Fibroblast of the aortic adventitia (primary cell): ENCODE results near the gene CLDN24. TPM values are rescaled to one million over a fixed set of nuclear protein-coding genes. Genes with fewer than 3 reads are reported as not detected.

Experiments used
- DNase-seq: peaks from one replicate; pipeline ENCODE4 v3.0.0-alpha.2; 2010; ENCODE audit warnings: low read depth
- H3K4me3 ChIP-seq: 2 replicates; pipeline ENCODE4 v1.5.1; 2011; ENCODE audit warnings: low read depth, mild to moderate bottlenecking, control low read depth, low read length, moderate library complexity
- total RNA-seq: library from RNA; depleted of rRNA; stranded (reverse); fragments of >200 nt; gene quantifications from 2 replicates; pipeline ENCODE4 v1.2.3, GENCODE V29; 2012; ENCODE audit warnings: low replicate concordance
- TF ChIP-seq, protein P1 (sequence below): IDR thresholded peaks from 2 replicates; pipeline ENCODE4 v1.5.1; 2011; ENCODE audit warnings: mild to moderate bottlenecking, low read length, control low read depth, inconsistent platforms; ENCODE audit not compliant: insufficient read depth

The CLDN24 gene
- total RNA-seq, 1 donor, result not detected

DNA sequence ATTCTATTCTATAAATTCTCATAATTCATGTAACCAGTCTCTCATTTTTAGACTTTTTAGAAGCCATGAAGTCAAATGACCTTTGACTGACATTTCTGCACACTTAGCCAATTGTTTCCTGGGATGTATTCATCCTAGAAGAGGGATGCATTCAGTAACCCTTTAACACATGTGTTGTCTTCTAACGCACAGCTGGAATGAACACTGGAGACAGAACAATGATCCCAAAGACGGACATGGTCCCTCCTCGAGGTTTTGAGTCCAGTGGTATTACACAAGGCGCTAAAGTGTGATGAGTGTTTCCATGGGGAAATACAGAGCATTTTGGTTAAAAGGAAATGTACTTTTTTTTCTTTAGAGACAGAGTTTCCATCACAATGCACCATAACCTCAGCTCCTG, 39.8 kb upstream of the CLDN24 start:
- no peak overlapping the region for H3K4me3 ChIP-seq
- DNase-seq, result no peak
- TF ChIP-seq, protein P1, sequence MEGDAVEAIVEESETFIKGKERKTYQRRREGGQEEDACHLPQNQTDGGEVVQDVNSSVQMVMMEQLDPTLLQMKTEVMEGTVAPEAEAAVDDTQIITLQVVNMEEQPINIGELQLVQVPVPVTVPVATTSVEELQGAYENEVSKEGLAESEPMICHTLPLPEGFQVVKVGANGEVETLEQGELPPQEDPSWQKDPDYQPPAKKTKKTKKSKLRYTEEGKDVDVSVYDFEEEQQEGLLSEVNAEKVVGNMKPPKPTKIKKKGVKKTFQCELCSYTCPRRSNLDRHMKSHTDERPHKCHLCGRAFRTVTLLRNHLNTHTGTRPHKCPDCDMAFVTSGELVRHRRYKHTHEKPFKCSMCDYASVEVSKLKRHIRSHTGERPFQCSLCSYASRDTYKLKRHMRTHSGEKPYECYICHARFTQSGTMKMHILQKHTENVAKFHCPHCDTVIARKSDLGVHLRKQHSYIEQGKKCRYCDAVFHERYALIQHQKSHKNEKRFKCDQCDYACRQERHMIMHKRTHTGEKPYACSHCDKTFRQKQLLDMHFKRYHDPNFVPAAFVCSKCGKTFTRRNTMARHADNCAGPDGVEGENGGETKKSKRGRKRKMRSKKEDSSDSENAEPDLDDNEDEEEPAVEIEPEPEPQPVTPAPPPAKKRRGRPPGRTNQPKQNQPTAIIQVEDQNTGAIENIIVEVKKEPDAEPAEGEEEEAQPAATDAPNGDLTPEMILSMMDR, result no peak

DNA sequence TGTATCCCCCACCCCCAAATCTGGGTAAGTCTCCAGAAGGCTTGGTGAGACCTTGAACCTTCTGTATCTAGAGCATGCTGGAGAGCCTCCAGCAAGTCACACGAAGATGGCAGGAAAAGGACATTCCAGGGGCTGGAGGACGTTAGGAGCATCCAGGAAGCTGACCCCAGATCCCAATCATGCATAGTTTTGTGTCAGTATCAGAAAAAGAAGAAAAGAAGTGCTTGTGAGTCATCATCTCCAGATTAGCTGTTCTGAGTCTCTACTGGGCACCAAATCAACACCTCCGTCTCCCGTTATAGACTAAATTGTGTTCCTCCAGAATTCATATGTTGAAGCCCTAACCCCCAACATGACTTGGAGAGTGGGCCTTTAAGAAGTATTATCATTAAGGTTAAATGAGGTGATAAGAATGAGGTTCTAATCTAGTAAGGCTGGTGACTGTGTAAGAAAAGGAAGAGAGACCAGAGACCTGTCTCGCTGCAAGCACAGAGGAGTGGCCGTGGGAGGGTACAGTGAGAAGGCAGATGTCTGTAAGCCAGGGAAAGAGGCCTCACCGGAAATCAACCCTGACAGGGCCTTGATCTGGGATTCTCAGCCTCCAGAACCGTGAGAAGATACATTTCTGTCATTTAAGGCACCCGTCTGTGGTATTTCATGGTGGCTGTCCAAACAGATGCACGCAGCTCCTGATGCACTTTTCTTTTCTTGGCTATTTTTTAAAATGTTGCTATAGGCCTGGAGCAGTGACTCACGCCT, 38.1 kb upstream of the CLDN24 start:
- TF ChIP-seq, protein P1, result no peak
- H3K4me3 ChIP-seq, result no peak overlapping the region
- DNase-seq, result peak; percentile 74

DNA sequence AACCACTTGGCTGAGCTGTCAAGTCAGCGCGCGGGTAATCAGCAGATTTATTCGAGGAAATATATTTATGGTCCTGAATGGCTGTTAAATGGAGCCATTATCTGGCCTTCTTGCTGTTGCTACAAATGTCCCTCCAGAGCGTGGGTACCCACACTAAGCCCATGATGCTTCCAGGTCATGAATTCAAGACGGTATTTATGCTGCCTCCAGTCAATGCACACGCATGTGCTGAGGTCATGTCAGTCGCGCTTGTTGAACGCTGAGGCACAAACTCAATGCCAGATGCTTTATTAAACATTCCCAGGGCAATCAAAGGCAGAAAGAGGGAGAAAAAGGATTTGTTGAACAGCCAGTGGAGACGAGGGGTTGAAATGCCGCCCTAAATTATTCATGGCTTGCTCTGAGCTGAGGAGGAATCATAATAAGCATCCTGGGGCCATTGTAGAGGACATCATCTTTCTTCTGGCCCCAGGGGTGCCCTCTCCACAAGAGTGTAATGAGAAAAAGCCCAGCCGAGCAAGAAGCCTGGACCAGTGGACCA, 36.1 kb upstream of the CLDN24 start:
- TF ChIP-seq, protein P1, result no peak
- DNase-seq, result no peak
- no peak overlapping the region for H3K4me3 ChIP-seq

DNA sequence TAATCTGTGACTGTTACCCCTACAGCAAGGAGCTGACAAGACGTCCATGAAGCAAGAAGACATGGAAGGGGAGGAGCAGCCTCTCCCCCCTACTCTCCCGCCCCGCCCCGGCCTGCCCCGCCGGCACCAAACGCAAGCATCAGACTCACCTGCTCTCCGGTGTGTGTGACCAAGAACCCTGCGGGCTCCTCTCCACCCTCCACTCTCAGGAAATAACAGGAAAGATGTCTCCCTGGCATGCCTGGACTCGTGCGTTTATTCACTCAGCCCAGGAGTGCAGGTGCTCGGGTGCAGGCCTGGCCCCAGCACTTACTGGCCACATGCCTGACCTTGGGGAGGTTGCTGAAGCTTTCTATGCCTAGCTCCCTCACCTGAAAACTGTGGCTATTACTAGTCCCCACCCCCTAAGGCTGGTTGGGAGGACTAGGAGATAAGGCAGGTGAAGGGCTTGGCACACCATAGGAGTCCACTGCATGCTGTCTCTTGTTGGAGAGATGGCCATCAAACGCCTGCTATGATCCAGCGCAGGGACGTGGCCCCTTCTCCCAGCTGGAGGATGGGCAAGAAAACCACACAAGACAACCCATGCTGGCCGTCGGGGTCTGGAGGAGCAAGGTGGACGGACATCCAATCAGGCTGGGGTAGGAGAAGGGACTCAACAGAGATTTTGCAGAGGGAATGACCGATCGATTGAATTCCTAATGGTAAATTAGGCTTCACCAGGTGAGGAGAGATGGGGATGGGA, 34.9 kb upstream of the CLDN24 start:
- no peak overlapping the region for H3K4me3 ChIP-seq
- DNase-seq, result no peak
- TF ChIP-seq, protein P1, result no peak

DNA sequence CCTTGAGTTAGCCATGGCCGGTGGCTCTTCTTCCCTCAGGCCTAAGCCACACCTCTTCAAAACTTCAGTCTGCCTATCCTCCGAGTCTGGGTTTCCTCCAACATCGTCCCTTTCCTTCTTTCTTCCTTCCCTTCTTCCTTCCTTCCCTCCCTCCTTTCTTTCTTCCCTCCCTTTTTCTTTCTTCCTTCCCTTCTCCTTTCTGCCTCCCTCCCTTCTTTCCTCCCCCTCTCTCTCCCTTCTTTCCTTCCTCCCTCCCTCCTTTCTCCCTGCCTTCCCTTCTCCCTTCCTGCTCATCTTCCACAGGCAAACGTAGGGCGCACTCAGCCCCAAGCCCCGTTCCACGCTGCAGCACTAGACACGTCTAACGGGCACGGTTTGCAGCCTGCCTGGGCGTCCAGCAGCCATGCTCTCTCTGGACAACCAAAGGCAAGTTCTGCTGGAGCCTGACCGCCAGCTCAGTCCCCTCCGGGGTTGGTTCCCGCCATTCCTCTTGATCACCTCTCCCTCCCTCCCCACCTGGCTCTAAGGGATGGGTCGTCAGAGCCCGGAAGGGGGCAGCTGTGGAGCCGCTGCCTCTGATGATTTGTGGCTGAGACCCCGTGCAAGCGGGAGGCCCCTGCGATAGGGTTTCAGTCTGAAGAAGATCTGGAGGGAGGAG, 34.1 kb upstream of the CLDN24 start:
- H3K4me3 ChIP-seq, result no peak overlapping the region
- TF ChIP-seq, protein P1, result no peak
- no peak for DNase-seq

DNA sequence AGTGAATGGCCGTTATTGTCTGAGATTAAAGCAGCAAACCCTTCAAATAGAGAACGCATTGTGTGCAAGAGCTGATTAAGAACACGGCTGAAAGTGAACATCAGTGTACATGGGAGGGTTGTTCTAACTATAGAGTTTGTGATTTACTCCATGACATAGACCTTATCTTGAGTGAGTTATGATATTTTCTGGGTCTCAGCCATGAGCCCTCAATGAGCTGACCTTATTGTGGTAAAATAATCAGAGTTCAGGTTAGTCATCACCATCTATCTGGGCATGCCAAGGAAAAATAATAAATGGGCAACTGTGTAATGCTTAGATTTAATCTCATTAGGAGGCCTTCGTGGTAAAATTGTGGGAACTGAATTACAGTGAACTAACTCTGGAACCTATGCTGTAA, 33.2 kb upstream of the CLDN24 start:
- peak; percentile 94 for DNase-seq
- no peak overlapping the region for H3K4me3 ChIP-seq
- TF ChIP-seq, protein P1, result no peak
